ENCODE data around the gene SLC25A10.

DNA sequence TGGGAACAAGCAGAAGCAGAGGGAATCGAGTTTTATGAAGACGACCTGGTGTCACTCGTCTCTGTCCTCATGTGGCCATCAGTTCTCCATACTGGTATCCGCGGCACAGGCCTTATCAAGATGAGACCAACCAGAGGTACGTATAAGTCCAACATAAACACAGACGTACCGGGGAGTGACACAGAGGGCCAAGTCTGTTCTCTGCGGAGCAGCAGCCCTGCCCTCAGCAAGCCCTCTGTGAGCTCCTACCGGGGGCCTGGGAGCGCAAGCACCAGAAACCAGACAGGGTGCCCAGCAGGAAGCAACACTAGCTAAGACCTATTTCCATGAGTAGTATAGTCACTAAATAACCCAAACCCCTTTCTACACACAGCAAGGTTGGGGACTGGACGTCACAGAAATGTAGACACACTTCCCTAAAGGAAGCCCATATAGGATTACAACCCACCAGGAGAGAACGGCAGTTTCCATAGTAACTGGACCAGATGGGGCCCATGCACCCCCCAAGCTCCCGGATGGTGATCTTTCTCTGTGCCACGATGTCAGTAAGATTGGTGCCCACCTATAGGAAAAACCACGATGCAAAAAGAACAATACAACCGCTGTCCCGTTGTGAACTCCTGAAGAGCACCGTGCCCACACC, 29.4 kb upstream of the SLC25A10 start:
- TF ChIP-seq CEBPB (IDR thresholded peaks at IDR 0.05; ENCODE audit: low read depth, low read length) (no peak), SIRT6 (IDR thresholded peaks at IDR 0.05; ENCODE audit: low read length) (no peak), FOSL1 (IDR thresholded peaks at IDR 0.05; ENCODE audit: insufficient read depth, low read depth, low read length) (no peak), EZH2 (IDR thresholded peaks at IDR 0.05; ENCODE audit: low read depth, low read length, severe bottlenecking) (no peak), EP300 (IDR thresholded peaks at IDR 0.05; ENCODE audit: borderline replicate concordance in 1 of 2, low read depth in 2 of 2, low read length in 2 of 2) (no peak)
- TF ChIP-seq, protein P1, sequence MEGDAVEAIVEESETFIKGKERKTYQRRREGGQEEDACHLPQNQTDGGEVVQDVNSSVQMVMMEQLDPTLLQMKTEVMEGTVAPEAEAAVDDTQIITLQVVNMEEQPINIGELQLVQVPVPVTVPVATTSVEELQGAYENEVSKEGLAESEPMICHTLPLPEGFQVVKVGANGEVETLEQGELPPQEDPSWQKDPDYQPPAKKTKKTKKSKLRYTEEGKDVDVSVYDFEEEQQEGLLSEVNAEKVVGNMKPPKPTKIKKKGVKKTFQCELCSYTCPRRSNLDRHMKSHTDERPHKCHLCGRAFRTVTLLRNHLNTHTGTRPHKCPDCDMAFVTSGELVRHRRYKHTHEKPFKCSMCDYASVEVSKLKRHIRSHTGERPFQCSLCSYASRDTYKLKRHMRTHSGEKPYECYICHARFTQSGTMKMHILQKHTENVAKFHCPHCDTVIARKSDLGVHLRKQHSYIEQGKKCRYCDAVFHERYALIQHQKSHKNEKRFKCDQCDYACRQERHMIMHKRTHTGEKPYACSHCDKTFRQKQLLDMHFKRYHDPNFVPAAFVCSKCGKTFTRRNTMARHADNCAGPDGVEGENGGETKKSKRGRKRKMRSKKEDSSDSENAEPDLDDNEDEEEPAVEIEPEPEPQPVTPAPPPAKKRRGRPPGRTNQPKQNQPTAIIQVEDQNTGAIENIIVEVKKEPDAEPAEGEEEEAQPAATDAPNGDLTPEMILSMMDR (IDR thresholded peaks at IDR 0.05; ENCODE audit: control extremely low read depth in 1 of 3, insufficient read depth in 1 of 3, low read depth in 1 of 3, low read length in 3 of 3), result no peak

All from H1 (cell line).